Stimulated activated effector memory CD8-positive, alpha-beta T cell treated with anti-CD3 and anti-CD28 coated beads, Interleukin-12 subunit alpha, Interleukin-12 subunit beta, amount 100 ng/mL, for 72 hours (primary cell): Measurements from ENCODE around the gene GUK1.
"Not testable (repeated sequence)": the region's sequence is repeated elsewhere in the genome, so short reads cannot be mapped to it uniquely, and the experiment has no call there.

ENCODE experiments used
- ATAC-seq: fragments of 150-1000 bp; cut with Tn5 transposase; 2 replicates; pipeline ENCODE4 v1.10.0; 2021
- DNase-seq, 2 donors: peaks; one replicate each; pipeline ENCODE4 v3.0.0; 2021 to 2022; ENCODE audit warnings: low spot score in 2 of 2
- H3K27ac Mint-ChIP-seq: one replicate; pipeline ENCODE4 v1.8.0; 2022; ENCODE audit warnings: mild to moderate bottlenecking, mixed read lengths
- H3K36me3 Mint-ChIP-seq: one replicate; pipeline ENCODE4 v1.8.0; 2022; ENCODE audit warnings: mild to moderate bottlenecking, mixed read lengths
- H3K4me1 Mint-ChIP-seq: one replicate; pipeline ENCODE4 v1.8.0; 2022; ENCODE audit warnings: mixed read lengths
- H3K4me3 Mint-ChIP-seq: one replicate; pipeline ENCODE4 v1.8.0; 2022; ENCODE audit warnings: mild to moderate bottlenecking, mixed read lengths
- H3K9me3 Mint-ChIP-seq: one replicate; pipeline ENCODE4 v1.8.0; 2022; ENCODE audit warnings: mixed read lengths

GUK1 gene

GRCh38 chr1:228168563-228169270 lies 28.6 kb downstream of the GUK1 start:
- no peaks in the 10 kb centered on the region for H3K9me3 Mint-ChIP-seq
- no peak for ATAC-seq
- peak overlapping the region; percentile 71 for H3K27ac Mint-ChIP-seq
- DNase-seq, result no peak
- peaks cover 52% of the 10 kb centered on the region for H3K4me1 Mint-ChIP-seq
- no peak overlapping the region for H3K4me3 Mint-ChIP-seq
- peaks cover 28% of the 10 kb centered on the region for H3K36me3 Mint-ChIP-seq

- Mint-ChIP-seq H3K4me3 (no peak overlapping the region), H3K36me3 (peaks cover 23% of the 10 kb centered on the region), H3K9me3 (no peaks in the 10 kb centered on the region), H3K4me1 (peaks cover 46% of the 10 kb centered on the region), H3K27ac (peak overlapping the region; percentile 71)
- ATAC-seq, result no peak
- DNase-seq, result no peak
Observed at GRCh38 chr1:228169345-228169744, 29.3 kb downstream of the GUK1 start.

- H3K4me1 Mint-ChIP-seq, result peaks cover 41% of the 10 kb centered on the region
- peak overlapping the region; percentile 48 for H3K27ac Mint-ChIP-seq
- no peak overlapping the region for H3K4me3 Mint-ChIP-seq
- peaks cover 12% of the 10 kb centered on the region for H3K36me3 Mint-ChIP-seq
- DNase-seq, result no peak
- H3K9me3 Mint-ChIP-seq, result no peaks in the 10 kb centered on the region
- no peak for ATAC-seq
Observed at GRCh38 chr1:228170666-228171065, 30.6 kb downstream of the GUK1 start.

GRCh38 chr1:228171221-228171891 lies 31.3 kb downstream of the GUK1 start:
- H3K36me3 Mint-ChIP-seq, result peaks cover 6% of the 10 kb centered on the region
- no peak overlapping the region for H3K4me3 Mint-ChIP-seq
- peaks cover 41% of the 10 kb centered on the region for H3K4me1 Mint-ChIP-seq
- ATAC-seq (no peak), DNase-seq (no peak)
- H3K27ac Mint-ChIP-seq, result peak overlapping the region; percentile 61
- no peaks in the 10 kb centered on the region for H3K9me3 Mint-ChIP-seq

GRCh38 chr1:228172591-228173527 lies 32.8 kb downstream of the GUK1 start:
- H3K4me1 Mint-ChIP-seq, result peaks cover 32% of the 10 kb centered on the region
- H3K4me3 Mint-ChIP-seq, result no peak overlapping the region
- ATAC-seq, result no peak
- DNase-seq, result no peak
- H3K36me3 Mint-ChIP-seq, result no peaks in the 10 kb centered on the region
- no peaks in the 10 kb centered on the region for H3K9me3 Mint-ChIP-seq
- peak overlapping the region; percentile 61 for H3K27ac Mint-ChIP-seq

GRCh38 chr1:228173528-228174481 lies 33.7 kb downstream of the GUK1 start:
- H3K27ac Mint-ChIP-seq, H3K9me3 Mint-ChIP-seq, H3K4me3 Mint-ChIP-seq, H3K36me3 Mint-ChIP-seq: not testable (repeated sequence)
- peaks cover 23% of the 10 kb centered on the region for H3K4me1 Mint-ChIP-seq
- ATAC-seq (peak; percentile 45), DNase-seq (peak; percentile 45 to 73)

- Mint-ChIP-seq H3K9me3 (no peaks in the 10 kb centered on the region), H3K4me1 (peaks cover 17% of the 10 kb centered on the region), H3K4me3 (no peak overlapping the region), H3K27ac (no peak overlapping the region), H3K36me3 (no peaks in the 10 kb centered on the region)
- DNase-seq, result peak; percentile 40 to 74
- ATAC-seq, result peak; percentile 62
Observed at GRCh38 chr1:228174482-228175315, 34.6 kb downstream of the GUK1 start.

- no peak overlapping the region for H3K4me3 Mint-ChIP-seq
- H3K9me3 Mint-ChIP-seq, result no peaks in the 10 kb centered on the region
- H3K4me1 Mint-ChIP-seq, result peaks cover 17% of the 10 kb centered on the region
- no peak for DNase-seq
- ATAC-seq, result no peak
- no peaks in the 10 kb centered on the region for H3K36me3 Mint-ChIP-seq
- H3K27ac Mint-ChIP-seq, result no peak overlapping the region
Observed at GRCh38 chr1:228175316-228176023, 35.4 kb downstream of the GUK1 start.

GRCh38 chr1:228176024-228176395 lies 35.9 kb downstream of the GUK1 start:
- Mint-ChIP-seq H3K4me3 (no peak overlapping the region), H3K27ac (no peak overlapping the region), H3K4me1 (peaks cover 17% of the 10 kb centered on the region), H3K36me3 (no peaks in the 10 kb centered on the region), H3K9me3 (no peaks in the 10 kb centered on the region)
- ATAC-seq, result no peak
- DNase-seq, result no peak

GRCh38 chr1:228176461-228177182 lies 36.5 kb downstream of the GUK1 start:
- H3K4me1 Mint-ChIP-seq, result peaks cover 16% of the 10 kb centered on the region
- no peak overlapping the region for H3K27ac Mint-ChIP-seq

GRCh38 chr1:228177183-228177475 lies 37.0 kb downstream of the GUK1 start:
- no peak overlapping the region for H3K27ac Mint-ChIP-seq
- no peaks in the 10 kb centered on the region for H3K9me3 Mint-ChIP-seq
- H3K4me3 Mint-ChIP-seq, result no peak overlapping the region
- peaks cover 15% of the 10 kb centered on the region for H3K4me1 Mint-ChIP-seq
- ATAC-seq (no peak), DNase-seq (no peak)
- no peaks in the 10 kb centered on the region for H3K36me3 Mint-ChIP-seq

More at GRCh38 chr1:228176461-228177182, 36.5 kb downstream of the GUK1 start:
- DNase-seq (no peak), ATAC-seq (no peak)
- Mint-ChIP-seq H3K9me3 (no peaks in the 10 kb centered on the region), H3K36me3 (no peaks in the 10 kb centered on the region), H3K4me3 (no peak overlapping the region)

GRCh38 chr1:228177721-228178710 lies 37.9 kb downstream of the GUK1 start:
- H3K36me3 Mint-ChIP-seq, result no peaks in the 10 kb centered on the region
- peaks cover 7% of the 10 kb centered on the region for H3K4me1 Mint-ChIP-seq
- DNase-seq (no peak), ATAC-seq (no peak)
- H3K27ac Mint-ChIP-seq, result peak overlapping the region; percentile 27
- no peak overlapping the region for H3K4me3 Mint-ChIP-seq
- H3K9me3 Mint-ChIP-seq, result no peaks in the 10 kb centered on the region
